ENCODE results near the gene TOP1.

Gene TOP1

GRCh38 chr20:41058674-41059635 lies 30.3 kb downstream of the TOP1 start:
- no peak for DNase-seq

GRCh38 chr20:41061155-41061554 lies 32.5 kb downstream of the TOP1 start:
- no peak for DNase-seq

GRCh38 chr20:41063442-41063841 lies 34.8 kb downstream of the TOP1 start:
- DNase-seq, result no peak

GRCh38 chr20:41064377-41064776 lies 35.8 kb downstream of the TOP1 start:
- DNase-seq, result no peak

- no peak for DNase-seq
Observed at GRCh38 chr20:41065716-41066115, 37.1 kb downstream of the TOP1 start.

GRCh38 chr20:41068806-41069205 lies 40.2 kb downstream of the TOP1 start:
- no peak for DNase-seq

GRCh38 chr20:41072190-41072863 lies 43.7 kb downstream of the TOP1 start:
- no peak for DNase-seq

- DNase-seq, result no peak
Observed at GRCh38 chr20:41072915-41073314, 44.3 kb downstream of the TOP1 start.

GRCh38 chr20:41074441-41074840 lies 45.8 kb downstream of the TOP1 start:
- no peak for DNase-seq

- DNase-seq, result no peak
Observed at GRCh38 chr20:41076776-41077175, 48.2 kb downstream of the TOP1 start.

GRCh38 chr20:41078329-41078728 lies 49.7 kb downstream of the TOP1 start:
- DNase-seq, result no peak

- DNase-seq, result no peak
Observed at GRCh38 chr20:41079066-41079465, 50.4 kb downstream of the TOP1 start.

GRCh38 chr20:41080866-41081265 lies 52.2 kb downstream of the TOP1 start:
- no peak for DNase-seq

- no peak for DNase-seq
Observed at GRCh38 chr20:41081276-41081814, 52.7 kb downstream of the TOP1 start.

- no peak for DNase-seq
Observed at GRCh38 chr20:41082306-41082705, 53.7 kb downstream of the TOP1 start.

- no peak for DNase-seq
Observed at GRCh38 chr20:41085606-41086005, 57.0 kb downstream of the TOP1 start.

GRCh38 chr20:41086402-41087324 lies 58.0 kb downstream of the TOP1 start:
- no peak for DNase-seq

GRCh38 chr20:41087325-41087685 lies 58.7 kb downstream of the TOP1 start:
- no peak for DNase-seq

- no peak for DNase-seq
Observed at GRCh38 chr20:41087777-41088176, 59.2 kb downstream of the TOP1 start.

GRCh38 chr20:41089555-41089954 lies 60.9 kb downstream of the TOP1 start:
- DNase-seq, result no peak

GRCh38 chr20:41091927-41092326 lies 63.3 kb downstream of the TOP1 start:
- no peak for DNase-seq

- no peak for DNase-seq
Observed at GRCh38 chr20:41094353-41095055, 65.9 kb downstream of the TOP1 start.

All from activated gamma-delta T cell (primary cell).